Common myeloid progenitor, CD34-positive (primary cell): ENCODE measurements around the gene KLRG1.

Experiments
- CTCF ChIA-PET: fragments of 350-600 bp; sonication (Branson Sonifier 250); formaldehyde crosslinking; loops from one replicate; lab custom pipeline; 2021; ENCODE audit warnings: antibody characterized with exemption; lab: Charles Lee
- POLR2A ChIA-PET: fragments of 350-600 bp; sonication (Branson Sonifier 250); formaldehyde crosslinking; loops from one replicate; lab custom pipeline; 2021; ENCODE audit warnings: antibody characterized with exemption; lab: Charles Lee
- DNase-seq, 3 donors: peaks; one replicate each; pipeline versions ENCODE4 v3.0.0 to v3.0.0-alpha.2; 2013
- H3K27ac ChIP-seq, 2 experiments: 1 replicate in 1 of 2; 2 replicates in 1 of 2; pipeline ENCODE4 v1.7.0; 2013; ENCODE audit warnings: inconsistent platforms in 2 of 2, low read length in 2 of 2, mild to moderate bottlenecking in 2 of 2, low read depth in 1 of 2, moderate library complexity in 1 of 2; ENCODE audit not compliant: severe bottlenecking in 2 of 2, insufficient read depth in 1 of 2, poor library complexity in 1 of 2
- H3K27me3 ChIP-seq, 5 experiments: replicated peaks in 2 of 5; 1 replicate in 3 of 5; 2 replicates in 2 of 5; pipeline versions ENCODE4 v1.6.1 to v1.7.0; 2013; ENCODE audit warnings: low read length in 4 of 5, mild to moderate bottlenecking in 2 of 5, moderate library complexity in 2 of 5, inconsistent platforms in 1 of 5; ENCODE audit not compliant: insufficient read depth in 5 of 5, control insufficient read depth in 4 of 5
- H3K36me3 ChIP-seq, 4 experiments: 1 replicate in 2 of 4; 2 replicates in 2 of 4; pipeline versions ENCODE4 v1.6.1 to v1.7.0; 2013; ENCODE audit warnings: low read length in 3 of 4, control low read depth in 1 of 4, mild to moderate bottlenecking in 1 of 4; ENCODE audit not compliant: control insufficient read depth in 4 of 4, insufficient read depth in 4 of 4
- H3K4me1 ChIP-seq, 4 experiments: 1 replicate in 3 of 4; 2 replicates in 1 of 4; pipeline versions ENCODE4 v1.6.1 to v1.7.1; 2013; ENCODE audit warnings: low read length in 3 of 4, mild to moderate bottlenecking in 3 of 4, control low read depth in 1 of 4, inconsistent platforms in 1 of 4, moderate library complexity in 1 of 4; ENCODE audit not compliant: control insufficient read depth in 4 of 4, insufficient read depth in 4 of 4; ENCODE audit errors: control extremely low read depth in 1 of 4
- H3K4me3 ChIP-seq, 7 experiments: 1 replicate in 4 of 7; 2 replicates in 3 of 7; pipeline versions ENCODE4 v1.5.1 to v1.7.0; 2013; ENCODE audit warnings: mild to moderate bottlenecking in 7 of 7, low read length in 6 of 7, moderate library complexity in 6 of 7, inconsistent platforms in 2 of 7, low read depth in 2 of 7, control low read depth in 1 of 7; ENCODE audit not compliant: insufficient read depth in 4 of 7, control insufficient read depth in 1 of 7; ENCODE audit errors: extremely low read depth in 1 of 7
- H3K9me3 ChIP-seq, 5 experiments: 1 replicate in 4 of 5; 2 replicates in 1 of 5; pipeline versions ENCODE4 v1.6.1 to v1.7.1; 2013; ENCODE audit warnings: low read length in 4 of 5, mild to moderate bottlenecking in 2 of 5, inconsistent platforms in 1 of 5, low read depth in 1 of 5, moderate library complexity in 1 of 5; ENCODE audit not compliant: control insufficient read depth in 4 of 5, insufficient read depth in 2 of 5; ENCODE audit errors: control extremely low read depth in 1 of 5
- WGBS: methylation state at CpG from one replicate; pipeline ENCODE4 v1.1.5; 2013; ENCODE audit not compliant: insufficient coverage; 5-methylcytosine and 5-hydroxymethylcytosine counted together

The KLRG1 gene

DNA sequence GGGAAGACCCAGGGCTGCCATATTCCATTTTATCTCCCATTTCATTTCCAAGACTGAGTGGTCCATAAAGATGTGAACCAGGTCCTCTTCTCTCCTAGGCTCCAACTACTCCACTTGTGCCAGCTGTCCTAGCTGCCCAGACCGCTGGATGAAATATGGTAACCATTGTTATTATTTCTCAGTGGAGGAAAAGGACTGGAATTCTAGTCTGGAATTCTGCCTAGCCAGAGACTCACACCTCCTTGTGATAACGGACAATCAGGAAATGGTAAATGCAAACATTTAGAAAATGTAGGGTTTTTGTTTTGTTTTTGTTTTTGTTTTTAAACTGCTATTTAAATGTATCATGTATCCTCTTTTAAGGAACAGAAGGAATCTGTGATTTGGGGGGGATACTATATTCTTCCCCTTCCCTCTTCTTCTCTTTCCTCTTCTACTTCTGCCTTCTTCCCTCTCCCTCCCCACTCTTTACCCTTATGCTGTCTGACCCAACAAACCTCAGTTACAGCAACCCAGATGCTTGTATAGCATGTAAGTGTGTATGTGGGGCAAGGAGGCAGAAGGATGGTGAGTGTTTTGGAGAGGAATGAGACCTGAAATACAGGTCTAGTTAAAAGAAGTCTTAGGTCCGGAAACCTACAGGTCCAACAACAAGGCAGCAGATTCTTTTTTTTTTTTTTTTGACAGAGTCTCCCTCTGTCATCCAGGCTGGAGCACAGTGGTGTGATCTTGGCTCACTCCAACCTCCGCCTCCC is 5.9 kb downstream of the KLRG1 start:
- CTCF ChIA-PET, result no interaction called here
- H3K27ac ChIP-seq, result no peak overlapping the region
- POLR2A ChIA-PET, result no interaction called here

DNA sequence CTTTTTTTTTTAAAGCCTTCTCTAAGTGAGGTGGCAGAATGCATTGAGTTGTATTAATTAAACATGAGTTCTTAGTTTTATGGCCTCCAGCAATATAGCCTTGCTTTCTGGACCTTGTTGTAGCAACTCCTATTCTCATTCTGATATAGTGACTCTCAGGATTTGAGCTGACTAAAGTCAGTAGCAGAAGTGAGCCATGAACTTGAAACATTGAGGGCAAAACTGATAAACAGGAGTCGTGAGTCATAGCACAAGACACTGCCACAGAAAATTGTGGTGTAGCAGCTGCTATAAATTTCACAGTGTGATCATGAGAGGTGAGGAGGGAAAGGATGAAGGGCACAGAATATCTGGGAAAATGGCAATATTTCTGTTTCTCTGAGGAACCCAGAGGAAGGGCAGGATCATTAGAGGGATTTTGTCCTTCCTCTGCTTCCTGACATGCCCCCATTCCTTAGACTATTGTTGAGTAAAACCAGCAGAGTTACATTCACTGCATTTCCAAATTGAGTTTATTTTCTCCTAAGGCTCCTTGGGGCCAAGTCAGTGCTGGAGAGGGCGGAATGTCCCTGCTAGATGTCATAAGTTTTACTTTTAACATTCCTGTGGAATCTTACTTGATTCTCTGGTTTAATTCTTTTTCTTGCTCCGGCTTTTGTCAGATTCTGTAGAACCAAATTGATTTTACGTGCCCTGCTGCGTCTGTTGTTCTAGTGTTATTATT is 7.5 kb downstream of the KLRG1 start:
- ChIA-PET CTCF (interaction anchor here (1.0 to 1.2 kb wide), 2 partner anchors 9 to 46 kb away, joined by 5 to 7 read pairs; no protein-coding TSS in a partner anchor), POLR2A (no interaction called here)
- Histone ChIP-seq H3K27ac (peak overlapping the region in 1 of 2 experiments; percentile 11), H3K4me1 (peaks cover 4 to 24% (median 14%) of the 10 kb centered on the region in 4 experiments), H3K4me3 (no peak overlapping the region), H3K36me3 (peaks cover 0 to 7% (median 3%) of the 10 kb centered on the region in 4 experiments), H3K9me3 (no peaks in the 10 kb centered on the region), H3K27me3 (no peaks in the 10 kb centered on the region)
- 86% methylated on average over 4 of the region's 5 CpGs for WGBS
- peak; percentile 14 to 82 (median 68) for DNase-seq

More for the DNA sequence above, 5.9 kb downstream of the KLRG1 start:
- H3K36me3 ChIP-seq, result peaks cover 0 to 6% (median 2%) of the 10 kb centered on the region in 4 experiments
- no peaks in the 10 kb centered on the region for H3K9me3 ChIP-seq
- no peak for DNase-seq
- no peaks in the 10 kb centered on the region for H3K27me3 ChIP-seq
- no peak overlapping the region for H3K4me3 ChIP-seq
- peaks cover 11 to 39% (median 24%) of the 10 kb centered on the region in 4 experiments for H3K4me1 ChIP-seq
- 95% methylated on average over 3 of the region's 4 CpGs for WGBS

DNA sequence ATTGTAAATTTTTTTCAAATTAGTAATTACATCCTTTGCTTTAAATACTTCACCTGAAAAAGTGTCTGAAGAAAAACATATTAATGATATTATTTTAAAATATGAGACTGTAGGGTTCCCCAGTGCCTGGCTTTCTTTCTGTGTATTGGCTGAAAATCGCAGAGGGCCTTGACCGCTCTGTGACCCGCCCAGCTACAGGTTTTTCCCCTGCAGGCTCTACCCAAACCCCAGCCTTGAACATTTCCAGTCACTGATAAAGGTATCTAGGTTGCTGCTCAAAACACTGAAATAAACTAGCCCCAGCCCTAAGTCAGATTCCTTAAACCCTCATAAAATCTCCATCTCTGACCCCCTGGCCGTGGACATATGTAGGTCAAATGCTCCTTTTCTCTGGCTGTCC is 11.9 kb downstream of the KLRG1 start:
- ChIA-PET POLR2A (no interaction called here), CTCF (no interaction called here)
- WGBS, result 90% methylated on average over 2 of the region's 4 CpGs
- no peak overlapping the region for H3K4me3 ChIP-seq
- H3K27me3 ChIP-seq, result no peaks in the 10 kb centered on the region
- H3K27ac ChIP-seq, result no peak overlapping the region
- H3K4me1 ChIP-seq, result peaks cover 2 to 11% (median 7%) of the 10 kb centered on the region in 4 experiments
- peaks cover 0 to under 1% (median 0%) of the 10 kb centered on the region in 5 experiments for H3K9me3 ChIP-seq
- peaks cover 0 to 3% (median under 1%) of the 10 kb centered on the region in 4 experiments for H3K36me3 ChIP-seq
- DNase-seq, result no peak

DNA sequence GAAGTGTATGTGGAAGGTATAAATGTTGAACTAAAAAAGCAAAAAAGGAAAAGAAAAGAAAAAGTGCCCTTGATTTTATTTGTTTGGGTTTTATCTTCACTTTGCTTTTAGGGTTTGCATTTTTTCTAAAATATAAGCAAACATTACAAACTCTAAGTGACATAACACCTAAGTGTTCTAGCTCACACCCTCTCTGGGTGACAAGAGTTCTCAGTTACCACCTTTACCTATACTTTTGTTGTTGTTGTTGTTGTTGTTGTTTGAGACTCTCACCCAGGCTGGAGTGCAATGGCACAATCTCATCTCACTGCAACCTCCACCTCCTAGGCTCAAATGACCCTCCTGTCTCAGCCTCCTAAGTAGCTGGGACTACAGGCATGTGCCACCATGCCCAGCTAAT is 13.0 kb downstream of the KLRG1 start:
- Histone ChIP-seq H3K27me3 (no peaks in the 10 kb centered on the region), H3K4me1 (peaks cover 0 to under 1% (median 0%) of the 10 kb centered on the region in 4 experiments), H3K4me3 (no peak overlapping the region), H3K36me3 (peaks cover 0 to 3% (median under 1%) of the 10 kb centered on the region in 4 experiments), H3K27ac (no peak overlapping the region), H3K9me3 (peaks cover 0 to 1% (median 0%) of the 10 kb centered on the region in 5 experiments)
- POLR2A ChIA-PET, result no interaction called here
- CTCF ChIA-PET, result no interaction called here
- DNase-seq, result no peak

DNA sequence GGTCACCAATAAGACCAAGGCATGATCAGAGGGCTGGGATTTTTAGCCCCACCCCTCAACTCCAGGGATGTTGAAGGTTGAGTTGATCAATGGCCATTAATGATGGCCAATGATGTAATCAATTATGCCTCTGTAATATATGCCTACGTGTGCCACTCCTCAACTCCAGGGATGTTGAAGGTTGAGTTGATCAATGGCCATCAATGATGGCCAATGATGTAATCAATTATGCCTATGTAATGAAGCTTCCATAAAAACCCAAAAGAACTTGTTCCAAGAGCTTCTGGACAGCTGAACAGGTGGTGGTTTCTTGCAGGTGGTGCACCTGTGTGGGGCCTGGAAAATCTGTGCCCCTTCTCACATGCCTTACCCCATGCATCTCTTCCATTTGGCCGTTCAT is 33.2 kb downstream of the KLRG1 start:
- Histone ChIP-seq H3K36me3 (peaks cover 0 to 4% (median 0%) of the 10 kb centered on the region in 4 experiments), H3K27ac (no peak overlapping the region), H3K4me1 (peaks cover 8 to 29% (median 14%) of the 10 kb centered on the region in 4 experiments), H3K4me3 (no peak overlapping the region), H3K27me3 (no peaks in the 10 kb centered on the region), H3K9me3 (peaks cover 0 to 4% (median 0%) of the 10 kb centered on the region in 5 experiments)
- DNase-seq, result no peak
- 100% methylated on average over 1 of the region's 2 CpGs for WGBS
- ChIA-PET POLR2A (no interaction called here), CTCF (interaction anchor here (1.3 to 1.7 kb wide), 3 partner anchors 9 to 74 kb away, joined by 3 to 7 read pairs (median 3); partner anchors contain the start of gene M6PR)

- H3K27ac ChIP-seq, result peak overlapping the region in 1 of 2 experiments; percentile 3
- no peak for DNase-seq
- peak overlapping the region in 2 of 7 experiments; percentile 2 to 18 for H3K4me3 ChIP-seq
- WGBS, result no CpG with 5 or more reads among the region's 2 CpGs
- POLR2A ChIA-PET, result no interaction called here
- H3K27me3 ChIP-seq, result no peaks in the 10 kb centered on the region
- H3K9me3 ChIP-seq, result no peaks in the 10 kb centered on the region
- CTCF ChIA-PET, result no interaction called here
- H3K4me1 ChIP-seq, result peaks cover 8 to 29% (median 14%) of the 10 kb centered on the region in 4 experiments
- peaks cover 0 to 4% (median 0%) of the 10 kb centered on the region in 4 experiments for H3K36me3 ChIP-seq
These were observed 35.2 kb downstream of the KLRG1 start for GRCh38 chr12:9024512-9024911.
